ENCODE results near the gene LDB1.

The LDB1 gene

DNA sequence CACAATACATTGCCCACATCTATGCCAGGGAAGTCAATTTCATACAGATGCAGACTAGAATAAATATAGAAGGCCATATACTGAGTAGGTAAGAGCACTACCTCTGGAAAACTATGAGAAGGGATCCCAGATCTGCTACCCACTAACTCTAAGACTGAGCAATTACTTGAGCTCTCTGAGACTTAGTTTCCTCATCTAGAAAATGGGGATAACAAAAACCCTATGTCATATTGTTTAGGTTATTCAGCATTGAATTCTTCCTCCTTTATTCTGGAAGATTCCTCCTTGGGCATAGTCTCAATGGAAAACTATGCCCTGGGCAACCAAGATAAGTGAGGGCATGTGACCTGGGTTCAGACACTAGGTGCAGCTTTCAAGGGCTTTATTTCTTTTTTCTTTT lies 60.2 kb downstream of the LDB1 start:
- DNase-seq: no peak

Measured in CD4-positive, alpha-beta T cell treated with Interleukin-10 for 1 hour (primary cell).